ENCODE measurements around the gene F12. TPM values are rescaled to one million over a fixed set of nuclear protein-coding genes. Genes with fewer than 3 reads are reported as not detected.

F12 gene
- total RNA-seq, 1 donor from 2014 or later, result not detected

DNA sequence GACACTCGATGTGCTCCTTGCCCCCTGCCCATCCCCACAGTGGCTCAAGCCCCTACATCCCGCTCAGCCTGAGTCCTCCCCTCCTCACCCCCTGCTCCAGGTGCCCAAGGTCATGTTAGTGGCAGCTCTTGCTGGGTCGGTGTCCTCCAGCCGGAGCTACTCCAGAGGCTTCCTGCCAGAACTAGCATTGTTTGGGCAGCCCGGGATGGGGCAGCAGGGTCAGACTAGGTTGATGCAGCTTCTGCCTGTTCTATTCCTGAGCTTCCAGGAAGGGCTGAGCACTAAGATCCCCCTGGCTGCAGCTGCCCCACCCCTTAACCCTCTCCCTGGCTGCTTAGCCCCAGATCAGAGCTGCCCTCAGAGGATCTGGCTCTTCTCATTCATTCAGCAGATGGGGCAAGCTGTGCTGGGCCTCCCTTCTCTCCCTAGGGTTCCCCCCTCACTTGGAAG lies 51.0 kb downstream of the F12 start:
- Histone ChIP-seq H3K36me3 (no peaks in the 10 kb centered on the region), H3K79me2 (ENCODE audit: low read depth) (no peaks in the 10 kb centered on the region), H3K4me2 (no peak overlapping the region), H3K27me3 (peaks cover 21% of the 10 kb centered on the region), H3F3A (ENCODE audit: low read depth) (peaks cover 10% of the 10 kb centered on the region), H4K20me1 (ENCODE audit: low read depth) (no peaks in the 10 kb centered on the region), H3K4me1 (peaks cover 6% of the 10 kb centered on the region), H3K4me3 (no peak overlapping the region), H3K9ac (no peak overlapping the region), H3K9me3 (ENCODE audit: low read depth) (no peaks in the 10 kb centered on the region), H2AFZ (replicated peaks) (no peak overlapping the region), H3K27ac (no peak overlapping the region)
- peaks cover 23% of the 10 kb centered on the region for H3K27me3 Mint-ChIP-seq (ENCODE audit: insufficient read depth, low read depth)
- peaks cover 37% of the 10 kb centered on the region for H3K4me1 Mint-ChIP-seq
- H3K9me3 Mint-ChIP-seq, result peaks cover 2% of the 10 kb centered on the region
- H3K36me3 Mint-ChIP-seq, result no peaks in the 10 kb centered on the region
- TF ChIP-seq EZH2phosphoT487 (IDR thresholded peaks at IDR 0.05) (no peak), EZH2 (IDR thresholded peaks at IDR 0.05) (no peak)
- TF ChIP-seq, protein P1, sequence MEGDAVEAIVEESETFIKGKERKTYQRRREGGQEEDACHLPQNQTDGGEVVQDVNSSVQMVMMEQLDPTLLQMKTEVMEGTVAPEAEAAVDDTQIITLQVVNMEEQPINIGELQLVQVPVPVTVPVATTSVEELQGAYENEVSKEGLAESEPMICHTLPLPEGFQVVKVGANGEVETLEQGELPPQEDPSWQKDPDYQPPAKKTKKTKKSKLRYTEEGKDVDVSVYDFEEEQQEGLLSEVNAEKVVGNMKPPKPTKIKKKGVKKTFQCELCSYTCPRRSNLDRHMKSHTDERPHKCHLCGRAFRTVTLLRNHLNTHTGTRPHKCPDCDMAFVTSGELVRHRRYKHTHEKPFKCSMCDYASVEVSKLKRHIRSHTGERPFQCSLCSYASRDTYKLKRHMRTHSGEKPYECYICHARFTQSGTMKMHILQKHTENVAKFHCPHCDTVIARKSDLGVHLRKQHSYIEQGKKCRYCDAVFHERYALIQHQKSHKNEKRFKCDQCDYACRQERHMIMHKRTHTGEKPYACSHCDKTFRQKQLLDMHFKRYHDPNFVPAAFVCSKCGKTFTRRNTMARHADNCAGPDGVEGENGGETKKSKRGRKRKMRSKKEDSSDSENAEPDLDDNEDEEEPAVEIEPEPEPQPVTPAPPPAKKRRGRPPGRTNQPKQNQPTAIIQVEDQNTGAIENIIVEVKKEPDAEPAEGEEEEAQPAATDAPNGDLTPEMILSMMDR (IDR thresholded peaks at IDR 0.05), result no peak
- no peak for DNase-seq (ENCODE audit: low spot score)
- peak overlapping the region; percentile 48 for H3K4me3 Mint-ChIP-seq
- H3K27ac Mint-ChIP-seq, result peak overlapping the region; percentile 78

GRCh38 chr5:177357459-177358351 lies 51.7 kb downstream of the F12 start, which contains the start of gene RGS14:
Gene RGS14 (plus strand): TSS chr5:177357924. CDS start chr5:177358025, 101 bp downstream.
- Histone ChIP-seq H3K4me3 (no peak within 1 kb of the TSS), H3K27me3 (peaks cover 18% of the 10 kb centered on the region), H3K79me2 (ENCODE audit: low read depth) (no peaks in the 10 kb centered on the region), H3F3A (ENCODE audit: low read depth) (peaks cover 9% of the 10 kb centered on the region), H3K9me3 (ENCODE audit: low read depth) (no peaks in the 10 kb centered on the region), H3K36me3 (no peaks in the 10 kb centered on the region), H2AFZ (replicated peaks) (no peak within 1 kb of the TSS), H3K27ac (no peak within 1 kb of the TSS), H3K9ac (no peak within 1 kb of the TSS), H3K4me2 (no peak within 1 kb of the TSS), H3K4me1 (peaks cover 5% of the 10 kb centered on the region), H4K20me1 (ENCODE audit: low read depth) (no peaks in the 10 kb centered on the region)
- peaks cover 2% of the 10 kb centered on the region for H3K9me3 Mint-ChIP-seq
- TF ChIP-seq EZH2phosphoT487 (IDR thresholded peaks at IDR 0.05), result no peak
- TF ChIP-seq, protein P1 (IDR thresholded peaks at IDR 0.05), result no peak
- no peak for TF ChIP-seq EZH2 (IDR thresholded peaks at IDR 0.05)
- peak within 1 kb of the TSS; percentile 51 for H3K4me3 Mint-ChIP-seq
- peaks cover 25% of the 10 kb centered on the region for H3K27me3 Mint-ChIP-seq (ENCODE audit: insufficient read depth, low read depth)
- no peaks in the 10 kb centered on the region for H3K36me3 Mint-ChIP-seq
- DNase-seq (ENCODE audit: low spot score), result no peak
- peak within 1 kb of the TSS; percentile 78 for H3K27ac Mint-ChIP-seq
- peaks cover 33% of the 10 kb centered on the region for H3K4me1 Mint-ChIP-seq

- no peak overlapping the region for H3K4me2 ChIP-seq
- peaks cover 5% of the 10 kb centered on the region for H3F3A ChIP-seq (ENCODE audit: low read depth)
- no peaks in the 10 kb centered on the region for H3K36me3 ChIP-seq
- H3K9ac ChIP-seq, result no peak overlapping the region
- H3K36me3 Mint-ChIP-seq, result no peaks in the 10 kb centered on the region
- H3K4me3 ChIP-seq, result no peak overlapping the region
- peaks cover 28% of the 10 kb centered on the region for H3K4me1 Mint-ChIP-seq
- H3K27ac Mint-ChIP-seq, result peak overlapping the region; percentile 78
- H4K20me1 ChIP-seq (ENCODE audit: low read depth), result no peaks in the 10 kb centered on the region
- peaks cover 2% of the 10 kb centered on the region for H3K9me3 Mint-ChIP-seq
- TF ChIP-seq EZH2phosphoT487 (IDR thresholded peaks at IDR 0.05), result no peak
- TF ChIP-seq, protein P1 (IDR thresholded peaks at IDR 0.05), result no peak
- no peak for TF ChIP-seq EZH2 (IDR thresholded peaks at IDR 0.05)
- H3K27me3 Mint-ChIP-seq (ENCODE audit: insufficient read depth, low read depth), result peaks cover 22% of the 10 kb centered on the region
- no peak overlapping the region for H2AFZ ChIP-seq (replicated peaks)
- no peak overlapping the region for H3K27ac ChIP-seq
- H3K4me1 ChIP-seq, result peaks cover 3% of the 10 kb centered on the region
- no peaks in the 10 kb centered on the region for H3K9me3 ChIP-seq (ENCODE audit: low read depth)
- H3K27me3 ChIP-seq, result peaks cover 12% of the 10 kb centered on the region
- H3K79me2 ChIP-seq (ENCODE audit: low read depth), result no peaks in the 10 kb centered on the region
- no peak for DNase-seq (ENCODE audit: low spot score)
- peak overlapping the region; percentile 51 for H3K4me3 Mint-ChIP-seq
Measured at GRCh38 chr5:177357146-177357458, 52.3 kb downstream of the F12 start.

Data from neural progenitor cell (in vitro differentiated cells).